ENCODE measurements around the gene KIFC1.
"Not testable (repeated sequence)": the region's sequence is repeated elsewhere in the genome, so short reads cannot be mapped to it uniquely, and the experiment has no call there.

The KIFC1 gene

GRCh38 chr6:33364475-33365205 lies 27.0 kb upstream of the KIFC1 start:
- not testable (repeated sequence) for H3K4me1 ChIP-seq (ENCODE audit: insufficient read depth, low read length); H3K4me3 ChIP-seq (ENCODE audit: low read length); H3K36me3 ChIP-seq (ENCODE audit: insufficient read depth, low read depth, low read length); H3K9me3 ChIP-seq (ENCODE audit: insufficient read depth, low read depth, low read length); H3K9ac ChIP-seq (ENCODE audit: low read depth, low read length); H3K27ac ChIP-seq (ENCODE audit: low read length); H3K27me3 ChIP-seq (ENCODE audit: insufficient read depth, low read length)

GRCh38 chr6:33365206-33365971 lies 26.2 kb upstream of the KIFC1 start:
- not testable (repeated sequence) for H3K36me3 ChIP-seq (ENCODE audit: insufficient read depth, low read depth, low read length); H3K9ac ChIP-seq (ENCODE audit: low read depth, low read length); H3K4me3 ChIP-seq (ENCODE audit: low read length); H3K27me3 ChIP-seq (ENCODE audit: insufficient read depth, low read length); H3K9me3 ChIP-seq (ENCODE audit: insufficient read depth, low read depth, low read length); H3K27ac ChIP-seq (ENCODE audit: low read length); H3K4me1 ChIP-seq (ENCODE audit: insufficient read depth, low read length)

GRCh38 chr6:33367009-33367714 lies 24.5 kb upstream of the KIFC1 start:
- Histone ChIP-seq H3K27ac (ENCODE audit: low read length) (no peak overlapping the region), H3K36me3 (ENCODE audit: insufficient read depth, low read depth, low read length) (no peaks in the 10 kb centered on the region), H3K4me3 (ENCODE audit: low read length) (no peak overlapping the region), H3K27me3 (ENCODE audit: insufficient read depth, low read length) (no peaks in the 10 kb centered on the region), H3K9me3 (ENCODE audit: insufficient read depth, low read depth, low read length) (no peaks in the 10 kb centered on the region), H3K4me1 (ENCODE audit: insufficient read depth, low read length) (peaks cover 5% of the 10 kb centered on the region; the same call in 1 of the 2 replicates), H3K9ac (ENCODE audit: low read depth, low read length) (no peak overlapping the region)

GRCh38 chr6:33367715-33368025 lies 24.0 kb upstream of the KIFC1 start:
- H3K36me3 ChIP-seq (ENCODE audit: insufficient read depth, low read depth, low read length); H3K27ac ChIP-seq (ENCODE audit: low read length); H3K27me3 ChIP-seq (ENCODE audit: insufficient read depth, low read length); H3K4me1 ChIP-seq (ENCODE audit: insufficient read depth, low read length); H3K9ac ChIP-seq (ENCODE audit: low read depth, low read length); H3K9me3 ChIP-seq (ENCODE audit: insufficient read depth, low read depth, low read length); H3K4me3 ChIP-seq (ENCODE audit: low read length): not testable (repeated sequence)

GRCh38 chr6:33371901-33372300 lies 19.7 kb upstream of the KIFC1 start:
- H3K27me3 ChIP-seq (ENCODE audit: insufficient read depth, low read length); H3K9me3 ChIP-seq (ENCODE audit: insufficient read depth, low read depth, low read length); H3K4me3 ChIP-seq (ENCODE audit: low read length); H3K27ac ChIP-seq (ENCODE audit: low read length); H3K9ac ChIP-seq (ENCODE audit: low read depth, low read length); H3K36me3 ChIP-seq (ENCODE audit: insufficient read depth, low read depth, low read length): not testable (repeated sequence)
- H3K4me1 ChIP-seq (ENCODE audit: insufficient read depth, low read length), result peaks cover 17% of the 10 kb centered on the region

- Histone ChIP-seq H3K27ac (ENCODE audit: low read length) (no peak overlapping the region), H3K9me3 (ENCODE audit: insufficient read depth, low read depth, low read length) (no peaks in the 10 kb centered on the region), H3K27me3 (ENCODE audit: insufficient read depth, low read length) (no peaks in the 10 kb centered on the region), H3K9ac (ENCODE audit: low read depth, low read length) (no peak overlapping the region), H3K36me3 (ENCODE audit: insufficient read depth, low read depth, low read length) (no peaks in the 10 kb centered on the region), H3K4me3 (ENCODE audit: low read length) (no peak overlapping the region), H3K4me1 (ENCODE audit: insufficient read depth, low read length) (peaks cover 17% of the 10 kb centered on the region)
Observed at GRCh38 chr6:33372526-33373123, 19.0 kb upstream of the KIFC1 start.

- Histone ChIP-seq H3K4me1 (ENCODE audit: insufficient read depth, low read length) (peaks cover 17% of the 10 kb centered on the region), H3K27me3 (ENCODE audit: insufficient read depth, low read length) (no peaks in the 10 kb centered on the region), H3K4me3 (ENCODE audit: low read length) (no peak overlapping the region), H3K36me3 (ENCODE audit: insufficient read depth, low read depth, low read length) (no peaks in the 10 kb centered on the region), H3K9ac (ENCODE audit: low read depth, low read length) (no peak overlapping the region), H3K27ac (ENCODE audit: low read length) (no peak overlapping the region), H3K9me3 (ENCODE audit: insufficient read depth, low read depth, low read length) (no peaks in the 10 kb centered on the region)
Observed at GRCh38 chr6:33373960-33374910, 17.4 kb upstream of the KIFC1 start.

- Histone ChIP-seq H3K27ac (ENCODE audit: low read length) (no peak overlapping the region), H3K9ac (ENCODE audit: low read depth, low read length) (no peak overlapping the region), H3K4me1 (ENCODE audit: insufficient read depth, low read length) (peaks cover 17% of the 10 kb centered on the region), H3K27me3 (ENCODE audit: insufficient read depth, low read length) (no peaks in the 10 kb centered on the region), H3K9me3 (ENCODE audit: insufficient read depth, low read depth, low read length) (no peaks in the 10 kb centered on the region), H3K4me3 (ENCODE audit: low read length) (no peak overlapping the region), H3K36me3 (ENCODE audit: insufficient read depth, low read depth, low read length) (no peaks in the 10 kb centered on the region)
Observed at GRCh38 chr6:33375143-33375671, 16.4 kb upstream of the KIFC1 start.

- H3K27me3 ChIP-seq (ENCODE audit: insufficient read depth, low read length), result no peaks in the 10 kb centered on the region
- H3K4me1 ChIP-seq (ENCODE audit: insufficient read depth, low read length), result peaks cover 16% of the 10 kb centered on the region
- no peaks in the 10 kb centered on the region for H3K9me3 ChIP-seq (ENCODE audit: insufficient read depth, low read depth, low read length)
- no peak overlapping the region for H3K27ac ChIP-seq (ENCODE audit: low read length)
- no peaks in the 10 kb centered on the region for H3K36me3 ChIP-seq (ENCODE audit: insufficient read depth, low read depth, low read length)
- H3K4me3 ChIP-seq (ENCODE audit: low read length), result no peak overlapping the region
- H3K9ac ChIP-seq (ENCODE audit: low read depth, low read length), result no peak overlapping the region
Observed at GRCh38 chr6:33377171-33377570, 14.5 kb upstream of the KIFC1 start.

- not testable (repeated sequence) for H3K4me1 ChIP-seq (ENCODE audit: insufficient read depth, low read length); H3K27me3 ChIP-seq (ENCODE audit: insufficient read depth, low read length); H3K9me3 ChIP-seq (ENCODE audit: insufficient read depth, low read depth, low read length); H3K9ac ChIP-seq (ENCODE audit: low read depth, low read length); H3K36me3 ChIP-seq (ENCODE audit: insufficient read depth, low read depth, low read length); H3K27ac ChIP-seq (ENCODE audit: low read length); H3K4me3 ChIP-seq (ENCODE audit: low read length)
Observed at GRCh38 chr6:33379184-33379583, 12.4 kb upstream of the KIFC1 start.

Measured in iPS-20b (cell line).